RPMI7951 (cell line): ENCODE data around the gene CHST2. TPM values are rescaled to one million over a fixed set of nuclear protein-coding genes. Genes with fewer than 3 reads are reported as not detected.
A peak's percentile ranks its signal among the peaks of the same experiment; 100 is the strongest.

Source experiments
- DNase-seq: peaks from one replicate; pipeline ENCODE4 v3.0.0-alpha.2; 2012; ENCODE audit warnings: low read depth
- total RNA-seq: library from RNA; depleted of rRNA; stranded (reverse); fragments of >200 nt; shearing (Covaris generic); gene quantifications from 2 replicates; pipeline ENCODE4 v1.2.3, GENCODE V29; 2014

The CHST2 gene
- total RNA-seq, 1 experiment from 2014 or later: 15.7 TPM

DNA sequence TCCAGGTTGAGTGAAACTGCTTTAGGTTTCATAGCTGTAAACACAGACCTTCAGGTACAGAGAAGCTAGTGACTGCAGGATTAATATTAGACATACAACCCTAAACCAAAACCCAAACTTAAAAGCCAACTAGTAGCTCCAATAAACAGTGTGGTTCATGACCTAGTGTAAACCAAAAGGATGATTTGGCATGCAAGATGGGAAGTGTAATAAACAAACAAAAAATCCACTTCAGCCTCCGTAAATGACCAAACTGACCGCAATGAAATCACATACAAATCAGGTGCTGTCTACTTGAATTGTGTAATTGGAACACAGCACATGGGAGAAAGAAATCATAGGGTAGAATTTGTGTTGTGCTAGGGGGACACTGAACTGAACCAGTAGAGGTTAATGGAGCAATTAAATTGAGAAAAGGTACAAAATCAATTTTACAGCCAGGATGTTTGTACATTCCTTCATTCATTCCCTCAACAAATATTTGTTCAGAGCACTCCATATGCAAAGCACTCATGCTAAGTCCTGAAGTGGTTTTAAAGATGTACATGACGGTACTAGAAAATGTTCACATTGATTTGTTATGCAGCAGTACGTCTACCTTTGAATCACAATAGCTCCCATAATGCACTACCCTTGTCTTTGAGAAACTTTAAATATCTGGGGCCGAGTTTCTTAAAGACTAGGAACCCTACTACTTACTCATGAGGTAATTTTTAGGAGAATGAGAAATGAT lies 21.4 kb upstream of the CHST2 start:
- DNase-seq: no peak

GRCh38 chr3:143099210-143099609 lies 20.4 kb upstream of the CHST2 start:
- DNase-seq: no peak

GRCh38 chr3:143099690-143100089 lies 19.9 kb upstream of the CHST2 start:
- DNase-seq: no peak

DNA sequence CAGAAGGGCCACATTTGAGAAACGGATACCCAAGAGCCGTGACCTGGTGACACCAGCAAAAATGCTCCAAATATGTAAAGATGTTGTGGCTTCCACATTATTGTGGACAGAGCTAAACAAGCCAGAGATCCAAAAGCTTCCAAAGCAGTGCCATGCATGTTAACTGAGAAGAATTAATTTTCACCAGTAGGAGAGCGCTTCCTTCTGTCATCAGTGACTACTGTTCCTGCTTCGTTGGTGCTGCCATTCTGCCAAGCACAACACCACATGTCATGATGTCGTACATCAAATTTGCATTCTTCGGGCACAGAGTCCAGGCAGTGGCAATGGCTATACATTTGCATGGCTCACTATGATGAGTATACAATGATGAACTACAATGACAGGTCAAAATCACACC lies 19.1 kb upstream of the CHST2 start:
- no peak for DNase-seq

GRCh38 chr3:143101792-143102381 lies 17.7 kb upstream of the CHST2 start:
- no peak for DNase-seq

- no peak for DNase-seq
Observed at GRCh38 chr3:143103652-143104051, 15.9 kb upstream of the CHST2 start.

DNA sequence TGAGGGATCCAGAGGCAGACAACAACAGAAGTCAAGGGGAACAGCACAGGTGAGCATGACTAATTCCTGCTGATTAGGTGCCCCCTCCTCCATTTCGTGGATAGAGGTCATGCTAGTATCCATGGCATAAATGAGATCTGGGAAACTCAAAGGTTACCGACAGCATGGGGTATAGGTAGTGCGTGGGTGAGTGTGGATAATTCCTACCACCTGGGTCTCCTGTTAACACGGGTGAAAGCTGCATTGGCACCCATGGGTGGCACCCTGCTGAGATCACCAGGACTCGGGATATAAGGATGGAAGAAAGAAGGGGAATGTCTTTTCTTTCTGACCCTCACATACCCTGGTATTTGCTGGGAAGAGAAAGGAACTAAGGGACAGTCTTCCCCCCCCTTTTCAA lies 14.4 kb upstream of the CHST2 start:
- DNase-seq: no peak

GRCh38 chr3:143109861-143110260 lies 9.7 kb upstream of the CHST2 start:
- DNase-seq: no peak

GRCh38 chr3:143110371-143110770 lies 9.2 kb upstream of the CHST2 start:
- DNase-seq: no peak

DNA sequence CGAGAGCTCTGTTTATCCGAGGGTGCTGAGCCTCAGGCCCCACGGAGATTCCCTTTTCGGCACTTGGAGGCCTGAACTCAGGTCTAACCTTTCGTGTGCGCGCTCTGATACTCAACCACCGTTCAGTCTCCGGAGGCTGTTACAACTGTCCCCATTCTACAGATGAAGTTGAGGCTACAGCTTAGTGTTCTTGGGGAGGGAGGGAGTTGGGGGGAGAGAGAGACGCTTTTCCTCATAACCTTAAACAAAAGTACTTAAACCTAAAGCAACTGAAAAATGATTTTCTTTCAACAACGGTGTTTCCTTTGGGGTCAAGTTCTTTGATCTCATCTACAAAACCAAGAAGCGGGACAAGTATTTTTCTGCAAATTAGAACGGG lies 952 bp upstream of the CHST2 start:
- no peak for DNase-seq

DNA sequence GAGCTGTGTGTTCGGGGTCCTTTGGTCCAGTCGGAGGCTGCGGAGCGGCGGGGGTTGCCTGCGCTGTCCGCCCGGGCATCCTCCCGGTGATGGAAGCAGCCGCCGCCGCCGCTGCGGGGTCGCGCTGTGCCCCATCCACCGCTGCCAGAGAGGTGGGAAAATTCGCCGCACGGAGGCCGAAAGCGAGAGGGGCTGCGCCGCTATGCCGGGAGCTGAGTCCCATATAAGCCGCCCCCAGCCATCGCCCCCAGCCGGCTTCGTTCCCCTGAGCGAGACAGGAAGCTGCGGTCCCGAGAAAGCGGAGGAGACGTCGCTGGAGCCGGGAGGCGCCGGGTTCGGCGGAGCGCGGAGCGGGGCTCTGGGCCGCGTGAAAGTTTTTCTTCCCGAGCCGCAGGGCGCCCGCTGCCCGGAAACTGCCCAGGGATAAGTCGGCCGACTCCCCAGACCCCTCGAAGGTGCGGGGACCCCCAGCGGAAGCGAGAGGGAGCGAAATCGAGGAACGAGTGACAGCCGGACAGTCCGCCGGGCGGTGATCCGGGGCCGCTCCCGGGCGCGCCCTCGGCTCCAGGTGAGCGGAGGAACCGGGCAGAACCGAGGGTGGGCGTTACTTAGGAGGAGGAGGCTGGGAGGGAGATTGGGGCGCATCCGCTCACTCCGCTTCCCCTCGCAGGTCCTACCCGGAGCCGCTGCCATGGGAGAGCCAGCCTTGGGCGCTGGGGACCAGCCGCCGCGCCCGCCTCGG lies 574 bp downstream of the CHST2 start:
- peak; percentile 26 for DNase-seq

- DNase-seq: peak; percentile 46
Observed at GRCh38 chr3:143120716-143121240, 1.2 kb downstream of the CHST2 start.

DNA sequence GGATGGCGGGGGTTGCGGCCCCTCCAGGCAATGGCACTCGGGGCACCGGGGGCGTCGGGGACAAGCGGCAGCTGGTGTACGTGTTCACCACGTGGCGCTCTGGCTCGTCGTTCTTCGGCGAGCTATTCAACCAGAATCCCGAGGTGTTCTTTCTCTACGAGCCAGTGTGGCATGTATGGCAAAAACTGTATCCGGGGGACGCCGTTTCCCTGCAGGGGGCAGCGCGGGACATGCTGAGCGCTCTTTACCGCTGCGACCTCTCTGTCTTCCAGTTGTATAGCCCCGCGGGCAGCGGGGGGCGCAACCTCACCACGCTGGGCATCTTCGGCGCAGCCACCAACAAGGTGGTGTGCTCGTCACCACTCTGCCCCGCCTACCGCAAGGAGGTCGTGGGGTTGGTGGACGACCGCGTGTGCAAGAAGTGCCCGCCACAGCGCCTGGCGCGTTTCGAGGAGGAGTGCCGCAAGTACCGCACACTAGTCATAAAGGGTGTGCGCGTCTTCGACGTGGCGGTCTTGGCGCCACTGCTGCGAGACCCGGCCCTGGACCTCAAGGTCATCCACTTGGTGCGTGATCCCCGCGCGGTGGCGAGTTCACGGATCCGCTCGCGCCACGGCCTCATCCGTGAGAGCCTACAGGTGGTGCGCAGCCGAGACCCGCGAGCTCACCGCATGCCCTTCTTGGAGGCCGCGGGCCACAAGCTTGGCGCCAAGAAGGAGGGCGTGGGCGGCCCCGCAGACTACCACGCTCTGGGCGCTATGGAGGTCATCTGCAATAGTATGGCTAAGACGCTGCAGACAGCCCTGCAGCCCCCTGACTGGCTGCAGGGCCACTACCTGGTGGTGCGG lies 1.9 kb downstream of the CHST2 start:
- DNase-seq: peak; percentile 36

DNA sequence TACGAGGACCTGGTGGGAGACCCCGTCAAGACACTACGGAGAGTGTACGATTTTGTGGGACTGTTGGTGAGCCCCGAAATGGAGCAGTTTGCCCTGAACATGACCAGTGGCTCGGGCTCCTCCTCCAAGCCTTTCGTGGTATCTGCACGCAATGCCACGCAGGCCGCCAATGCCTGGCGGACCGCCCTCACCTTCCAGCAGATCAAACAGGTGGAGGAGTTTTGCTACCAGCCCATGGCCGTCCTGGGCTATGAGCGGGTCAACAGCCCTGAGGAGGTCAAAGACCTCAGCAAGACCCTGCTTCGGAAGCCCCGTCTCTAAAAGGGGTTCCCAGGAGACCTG lies 2.5 kb downstream of the CHST2 start:
- no peak for DNase-seq

GRCh38 chr3:143122608-143123352 lies 3.2 kb downstream of the CHST2 start:
- DNase-seq: no peak

- DNase-seq: no peak
Observed at GRCh38 chr3:143123353-143123984, 3.9 kb downstream of the CHST2 start.

- no peak for DNase-seq
Observed at GRCh38 chr3:143124601-143125520, 5.3 kb downstream of the CHST2 start.

DNA sequence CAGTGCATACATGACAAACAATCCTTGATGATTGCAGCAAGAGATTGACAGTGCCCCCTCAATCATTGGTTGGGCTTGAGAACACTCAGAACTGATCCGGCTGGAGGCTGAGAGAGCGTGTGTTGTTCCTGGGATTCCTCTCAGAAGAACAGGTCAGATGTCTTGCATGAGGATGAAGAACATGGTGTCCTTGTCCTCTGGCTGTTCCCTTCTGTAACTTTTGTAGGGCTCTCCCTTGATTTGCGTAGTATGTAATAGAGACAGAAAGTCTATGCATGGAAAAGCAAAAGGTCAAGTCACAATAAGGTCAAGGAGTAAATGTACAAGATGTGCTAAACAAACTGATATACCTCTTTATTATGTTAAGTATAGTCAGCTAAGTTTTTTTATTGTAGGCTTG lies 8.2 kb downstream of the CHST2 start:
- DNase-seq: no peak

GRCh38 chr3:143128227-143128955 lies 8.8 kb downstream of the CHST2 start:
- DNase-seq: no peak
